GM12891 (cell line): ENCODE measurements around the gene OCA2.

Experiments
- POLR2A ChIP-seq: IDR thresholded peaks from 2 replicates; pipeline ENCODE4 v1.6.1; 2011; ENCODE audit warnings: low read depth, low read length, control low read depth
- POLR2AphosphoS5 ChIP-seq: IDR thresholded peaks from 2 replicates; pipeline ENCODE4 v1.6.1; 2011; ENCODE audit warnings: low read depth, low read length, control low read depth
- TAF1 ChIP-seq: IDR thresholded peaks from 2 replicates; pipeline ENCODE4 v1.6.1; 2011; ENCODE audit warnings: low read depth, low read length, control low read depth

- TF ChIP-seq POLR2AphosphoS5 (no peak), TAF1 (no peak), POLR2A (no peak)
Observed at GRCh38 chr15:27826411-27826810, 272.7 kb downstream of the OCA2 start.
